ENCODE results near the gene UNG. TPM values are rescaled to one million over a fixed set of nuclear protein-coding genes. Genes with fewer than 3 reads are reported as not detected.

The UNG gene
- total and polyA plus RNA-seq, 2 experiments from 2014 or later, result 90.5 to 209 TPM

DNA sequence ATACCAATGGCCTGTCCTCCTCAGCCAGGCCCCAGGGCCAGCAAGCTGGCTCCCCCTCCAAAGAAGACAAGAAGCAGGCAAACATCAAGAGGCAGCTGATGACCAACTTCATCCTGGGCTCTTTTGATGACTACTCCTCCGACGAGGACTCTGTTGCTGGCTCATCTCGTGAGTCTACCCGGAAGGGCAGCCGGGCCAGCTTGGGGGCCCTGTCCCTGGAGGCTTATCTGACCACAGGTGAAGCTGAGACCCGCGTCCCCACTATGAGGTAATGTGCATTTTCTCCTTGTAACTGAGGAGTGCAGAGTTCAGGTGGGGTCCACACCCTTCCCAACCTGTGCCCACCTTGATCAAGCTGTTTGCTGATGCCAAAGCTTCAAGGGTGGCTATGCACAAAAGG lies 42.4 kb downstream of the UNG start:
- TF ChIP-seq, protein P1, sequence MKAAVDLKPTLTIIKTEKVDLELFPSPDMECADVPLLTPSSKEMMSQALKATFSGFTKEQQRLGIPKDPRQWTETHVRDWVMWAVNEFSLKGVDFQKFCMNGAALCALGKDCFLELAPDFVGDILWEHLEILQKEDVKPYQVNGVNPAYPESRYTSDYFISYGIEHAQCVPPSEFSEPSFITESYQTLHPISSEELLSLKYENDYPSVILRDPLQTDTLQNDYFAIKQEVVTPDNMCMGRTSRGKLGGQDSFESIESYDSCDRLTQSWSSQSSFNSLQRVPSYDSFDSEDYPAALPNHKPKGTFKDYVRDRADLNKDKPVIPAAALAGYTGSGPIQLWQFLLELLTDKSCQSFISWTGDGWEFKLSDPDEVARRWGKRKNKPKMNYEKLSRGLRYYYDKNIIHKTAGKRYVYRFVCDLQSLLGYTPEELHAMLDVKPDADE (IDR thresholded peaks at IDR 0.05), result no peak
- TF ChIP-seq EZH2phosphoT487 (IDR thresholded peaks at IDR 0.05; ENCODE audit: unreplicated experiment), result no peak
- no peak for TF ChIP-seq CREB1 (CRISPR knock-in tag; IDR thresholded peaks at IDR 0.05; ENCODE audit: low read depth)
- TF ChIP-seq ZNF114 (CRISPR knock-in tag; IDR thresholded peaks at IDR 0.05), result no peak
- TF ChIP-seq POLR2AphosphoS5 (IDR thresholded peaks at IDR 0.05; ENCODE audit: low read depth), result no peak
- no peak for TF ChIP-seq JUNB (IDR thresholded peaks at IDR 0.05; ENCODE audit: unreplicated experiment)
- TF ChIP-seq, protein P2, sequence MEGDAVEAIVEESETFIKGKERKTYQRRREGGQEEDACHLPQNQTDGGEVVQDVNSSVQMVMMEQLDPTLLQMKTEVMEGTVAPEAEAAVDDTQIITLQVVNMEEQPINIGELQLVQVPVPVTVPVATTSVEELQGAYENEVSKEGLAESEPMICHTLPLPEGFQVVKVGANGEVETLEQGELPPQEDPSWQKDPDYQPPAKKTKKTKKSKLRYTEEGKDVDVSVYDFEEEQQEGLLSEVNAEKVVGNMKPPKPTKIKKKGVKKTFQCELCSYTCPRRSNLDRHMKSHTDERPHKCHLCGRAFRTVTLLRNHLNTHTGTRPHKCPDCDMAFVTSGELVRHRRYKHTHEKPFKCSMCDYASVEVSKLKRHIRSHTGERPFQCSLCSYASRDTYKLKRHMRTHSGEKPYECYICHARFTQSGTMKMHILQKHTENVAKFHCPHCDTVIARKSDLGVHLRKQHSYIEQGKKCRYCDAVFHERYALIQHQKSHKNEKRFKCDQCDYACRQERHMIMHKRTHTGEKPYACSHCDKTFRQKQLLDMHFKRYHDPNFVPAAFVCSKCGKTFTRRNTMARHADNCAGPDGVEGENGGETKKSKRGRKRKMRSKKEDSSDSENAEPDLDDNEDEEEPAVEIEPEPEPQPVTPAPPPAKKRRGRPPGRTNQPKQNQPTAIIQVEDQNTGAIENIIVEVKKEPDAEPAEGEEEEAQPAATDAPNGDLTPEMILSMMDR (conservative IDR thresholded peaks at IDR 0.05; ENCODE audit: low read depth in 2 of 2), result no peak
- H3K4me1 Mint-ChIP-seq, result no peaks in the 10 kb centered on the region
- no peak for DNase-seq (ENCODE audit: low spot score)

DNA sequence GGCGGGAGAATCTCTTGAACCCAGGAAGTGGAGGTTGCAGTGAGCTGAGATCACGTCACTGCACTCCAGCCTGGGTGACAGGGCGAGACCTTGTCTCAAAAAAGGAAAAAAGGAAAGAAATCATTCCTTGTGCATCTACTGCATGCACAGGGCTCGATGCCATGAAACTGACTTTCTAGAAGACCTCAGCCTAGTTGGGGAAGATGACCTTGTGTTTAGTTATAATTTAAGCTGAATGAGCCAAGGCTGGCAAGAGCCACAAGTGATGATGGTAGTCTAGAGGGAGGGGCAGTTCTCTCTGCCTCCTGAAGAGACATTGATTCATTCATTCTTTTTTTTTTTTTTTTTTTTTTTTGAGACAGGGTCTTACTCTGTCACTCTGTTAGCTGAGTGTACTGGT lies 43.2 kb downstream of the UNG start:
- H3K36me3 Mint-ChIP-seq (ENCODE audit: low read depth), result no peaks in the 10 kb centered on the region; the same call in 2 of the 3 replicates
- ATAC-seq, result no peak

More for the DNA sequence above, 42.4 kb downstream of the UNG start:
- Mint-ChIP-seq H3K27me3 (ENCODE audit: insufficient read depth, low read depth, poor library complexity) (peaks cover 1% of the 10 kb centered on the region), H3K9me3 (peaks cover 14% of the 10 kb centered on the region; the same call in 2 of the 3 replicates), H3K27ac (no peak overlapping the region), H3K4me3 (no peak overlapping the region), H3K36me3 (ENCODE audit: low read depth) (no peaks in the 10 kb centered on the region; the same call in 2 of the 3 replicates)
- Histone ChIP-seq H3K4me1 (ENCODE audit: insufficient read depth) (no peaks in the 10 kb centered on the region), H3F3A (replicated peaks; ENCODE audit: low read depth) (no peaks in the 10 kb centered on the region), H3K36me3 (ENCODE audit: insufficient read depth) (no peaks in the 10 kb centered on the region), H3K27me3 (ENCODE audit: insufficient read depth) (no peaks in the 10 kb centered on the region), H3K27ac (ENCODE audit: low read depth) (no peak overlapping the region), H3K4me2 (no peak overlapping the region), H4K20me1 (replicated peaks; ENCODE audit: insufficient read depth) (no peaks in the 10 kb centered on the region), H2AFZ (no peak overlapping the region), H3K9me2 (ENCODE audit: insufficient read depth) (no peaks in the 10 kb centered on the region), H3K79me2 (replicated peaks; ENCODE audit: insufficient read depth) (no peaks in the 10 kb centered on the region), H3K4me3 (no peak overlapping the region)
- no peak for ATAC-seq

More for the DNA sequence above, 43.2 kb downstream of the UNG start:
- no peaks in the 10 kb centered on the region for H4K20me1 ChIP-seq (replicated peaks; ENCODE audit: insufficient read depth)
- no peaks in the 10 kb centered on the region for H3K79me2 ChIP-seq (replicated peaks; ENCODE audit: insufficient read depth)
- Mint-ChIP-seq H3K27me3 (ENCODE audit: insufficient read depth, low read depth, poor library complexity) (peaks cover 1% of the 10 kb centered on the region), H3K4me1 (no peaks in the 10 kb centered on the region), H3K27ac (no peak overlapping the region), H3K4me3 (no peak overlapping the region), H3K9me3 (peaks cover 12% of the 10 kb centered on the region; the same call in 1 of the 3 replicates)
- DNase-seq (ENCODE audit: low spot score), result no peak
- no peaks in the 10 kb centered on the region for H3K36me3 ChIP-seq (ENCODE audit: insufficient read depth)
- H3K27me3 ChIP-seq (ENCODE audit: insufficient read depth), result no peaks in the 10 kb centered on the region
- TF ChIP-seq, protein P3, sequence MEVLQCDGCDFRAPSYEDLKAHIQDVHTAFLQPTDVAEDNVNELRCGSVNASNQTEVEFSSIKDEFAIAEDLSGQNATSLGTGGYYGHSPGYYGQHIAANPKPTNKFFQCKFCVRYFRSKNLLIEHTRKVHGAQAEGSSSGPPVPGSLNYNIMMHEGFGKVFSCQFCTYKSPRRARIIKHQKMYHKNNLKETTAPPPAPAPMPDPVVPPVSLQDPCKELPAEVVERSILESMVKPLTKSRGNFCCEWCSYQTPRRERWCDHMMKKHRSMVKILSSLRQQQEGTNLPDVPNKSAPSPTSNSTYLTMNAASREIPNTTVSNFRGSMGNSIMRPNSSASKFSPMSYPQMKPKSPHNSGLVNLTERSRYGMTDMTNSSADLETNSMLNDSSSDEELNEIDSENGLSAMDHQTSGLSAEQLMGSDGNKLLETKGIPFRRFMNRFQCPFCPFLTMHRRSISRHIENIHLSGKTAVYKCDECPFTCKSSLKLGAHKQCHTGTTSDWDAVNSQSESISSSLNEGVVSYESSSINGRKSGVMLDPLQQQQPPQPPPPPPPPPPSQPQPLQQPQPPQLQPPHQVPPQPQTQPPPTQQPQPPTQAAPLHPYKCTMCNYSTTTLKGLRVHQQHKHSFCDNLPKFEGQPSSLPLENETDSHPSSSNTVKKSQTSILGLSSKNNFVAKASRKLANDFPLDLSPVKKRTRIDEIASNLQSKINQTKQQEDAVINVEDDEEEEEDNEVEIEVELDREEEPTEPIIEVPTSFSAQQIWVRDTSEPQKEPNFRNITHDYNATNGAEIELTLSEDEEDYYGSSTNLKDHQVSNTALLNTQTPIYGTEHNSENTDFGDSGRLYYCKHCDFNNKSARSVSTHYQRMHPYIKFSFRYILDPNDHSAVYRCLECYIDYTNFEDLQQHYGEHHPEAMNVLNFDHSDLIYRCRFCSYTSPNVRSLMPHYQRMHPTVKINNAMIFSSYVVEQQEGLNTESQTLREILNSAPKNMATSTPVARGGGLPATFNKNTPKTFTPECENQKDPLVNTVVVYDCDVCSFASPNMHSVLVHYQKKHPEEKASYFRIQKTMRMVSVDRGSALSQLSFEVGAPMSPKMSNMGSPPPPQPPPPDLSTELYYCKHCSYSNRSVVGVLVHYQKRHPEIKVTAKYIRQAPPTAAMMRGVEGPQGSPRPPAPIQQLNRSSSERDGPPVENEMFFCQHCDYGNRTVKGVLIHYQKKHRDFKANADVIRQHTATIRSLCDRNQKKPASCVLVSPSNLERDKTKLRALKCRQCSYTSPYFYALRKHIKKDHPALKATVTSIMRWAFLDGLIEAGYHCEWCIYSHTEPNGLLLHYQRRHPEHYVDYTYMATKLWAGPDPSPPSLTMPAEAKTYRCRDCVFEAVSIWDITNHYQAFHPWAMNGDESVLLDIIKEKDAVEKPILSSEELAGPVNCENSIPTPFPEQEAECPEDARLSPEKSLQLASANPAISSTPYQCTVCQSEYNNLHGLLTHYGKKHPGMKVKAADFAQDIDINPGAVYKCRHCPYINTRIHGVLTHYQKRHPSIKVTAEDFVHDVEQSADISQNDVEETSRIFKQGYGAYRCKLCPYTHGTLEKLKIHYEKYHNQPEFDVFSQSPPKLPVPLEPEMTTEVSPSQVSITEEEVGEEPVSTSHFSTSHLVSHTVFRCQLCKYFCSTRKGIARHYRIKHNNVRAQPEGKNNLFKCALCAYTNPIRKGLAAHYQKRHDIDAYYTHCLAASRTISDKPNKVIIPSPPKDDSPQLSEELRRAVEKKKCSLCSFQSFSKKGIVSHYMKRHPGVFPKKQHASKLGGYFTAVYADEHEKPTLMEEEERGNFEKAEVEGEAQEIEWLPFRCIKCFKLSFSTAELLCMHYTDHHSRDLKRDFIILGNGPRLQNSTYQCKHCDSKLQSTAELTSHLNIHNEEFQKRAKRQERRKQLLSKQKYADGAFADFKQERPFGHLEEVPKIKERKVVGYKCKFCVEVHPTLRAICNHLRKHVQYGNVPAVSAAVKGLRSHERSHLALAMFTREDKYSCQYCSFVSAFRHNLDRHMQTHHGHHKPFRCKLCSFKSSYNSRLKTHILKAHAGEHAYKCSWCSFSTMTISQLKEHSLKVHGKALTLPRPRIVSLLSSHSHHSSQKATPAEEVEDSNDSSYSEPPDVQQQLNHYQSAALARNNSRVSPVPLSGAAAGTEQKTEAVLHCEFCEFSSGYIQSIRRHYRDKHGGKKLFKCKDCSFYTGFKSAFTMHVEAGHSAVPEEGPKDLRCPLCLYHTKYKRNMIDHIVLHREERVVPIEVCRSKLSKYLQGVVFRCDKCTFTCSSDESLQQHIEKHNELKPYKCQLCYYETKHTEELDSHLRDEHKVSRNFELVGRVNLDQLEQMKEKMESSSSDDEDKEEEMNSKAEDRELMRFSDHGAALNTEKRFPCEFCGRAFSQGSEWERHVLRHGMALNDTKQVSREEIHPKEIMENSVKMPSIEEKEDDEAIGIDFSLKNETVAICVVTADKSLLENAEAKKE (CRISPR knock-in tag; IDR thresholded peaks at IDR 0.05), result no peak
- TF ChIP-seq, protein P2 (conservative IDR thresholded peaks at IDR 0.05; ENCODE audit: low read depth in 2 of 2), result no peak
- TF ChIP-seq EZH2 (IDR thresholded peaks at IDR 0.05; ENCODE audit: low read depth, unreplicated experiment) (no peak), CREB1 (CRISPR knock-in tag; IDR thresholded peaks at IDR 0.05; ENCODE audit: low read depth) (no peak), STAT1 (IDR thresholded peaks at IDR 0.05; ENCODE audit: unreplicated experiment) (no peak)
- no peak overlapping the region for H3K4me2 ChIP-seq
- no peak overlapping the region for H2AFZ ChIP-seq
- no peaks in the 10 kb centered on the region for H3K9me2 ChIP-seq (ENCODE audit: insufficient read depth)
- no peaks in the 10 kb centered on the region for H3F3A ChIP-seq (replicated peaks; ENCODE audit: low read depth)
- H3K27ac ChIP-seq (ENCODE audit: low read depth), result no peak overlapping the region
- H3K4me1 ChIP-seq (ENCODE audit: insufficient read depth), result no peaks in the 10 kb centered on the region
- H3K4me3 ChIP-seq, result no peak overlapping the region
